GM23248 (cell line): Measurements from ENCODE around the gene MACROH2A2. TPM values are rescaled to one million over a fixed set of nuclear protein-coding genes. Genes with fewer than 3 reads are reported as not detected.
"Not testable (repeated sequence)": the region's sequence is repeated elsewhere in the genome, so short reads cannot be mapped to it uniquely, and the experiment has no call there.

Experiments
- DNase-seq: peaks from one replicate; pipeline ENCODE4 v3.0.0-alpha.2; 2015
- H2AFZ ChIP-seq: fragments of 200-600 bp; sonication (generic); 2 replicates; pipeline ENCODE4 v1.6.1; 2016; ENCODE audit warnings: antibody characterized with exemption
- H3F3A ChIP-seq: fragments of 200-600 bp; sonication (generic); 2 replicates; pipeline ENCODE4 v1.6.1; 2016; ENCODE audit warnings: mild to moderate bottlenecking, antibody characterized with exemption, mixed run types; ENCODE audit not compliant: insufficient read depth
- H3K27ac ChIP-seq: fragments of 200-600 bp; sonication (generic); 2 replicates; pipeline ENCODE4 v1.5.1; 2016; ENCODE audit warnings: mild to moderate bottlenecking
- H3K27me3 ChIP-seq: fragments of 200-600 bp; sonication (generic); replicated peaks from 2 replicates; pipeline ENCODE4 v1.6.1; 2016; ENCODE audit warnings: mild to moderate bottlenecking; ENCODE audit not compliant: insufficient read depth
- H3K36me3 ChIP-seq: fragments of 200-600 bp; sonication (generic); 2 replicates; pipeline ENCODE4 v1.6.1; 2016; ENCODE audit warnings: low read depth, mild to moderate bottlenecking
- H3K4me1 ChIP-seq: fragments of 200-600 bp; sonication (generic); 2 replicates; pipeline ENCODE4 v1.6.1; 2016; ENCODE audit warnings: mild to moderate bottlenecking; ENCODE audit not compliant: insufficient read depth
- H3K4me2 ChIP-seq: fragments of 200-600 bp; sonication (generic); one replicate; pipeline ENCODE4 v1.6.1; 2016; ENCODE audit warnings: mild to moderate bottlenecking; ENCODE audit not compliant: unreplicated experiment
- H3K4me3 ChIP-seq: fragments of 200-600 bp; sonication (generic); 2 replicates; pipeline ENCODE4 v1.5.1; 2016; ENCODE audit warnings: mild to moderate bottlenecking
- H3K79me2 ChIP-seq: fragments of 200-600 bp; sonication (generic); 2 replicates; pipeline ENCODE4 v1.6.1; 2016; ENCODE audit warnings: mild to moderate bottlenecking; ENCODE audit not compliant: insufficient read depth
- H3K9ac ChIP-seq: fragments of 200-600 bp; sonication (generic); 2 replicates; pipeline ENCODE4 v1.6.1; 2016; ENCODE audit warnings: mild to moderate bottlenecking
- H3K9me2 ChIP-seq: fragments of 200-600 bp; sonication (generic); 2 replicates; pipeline ENCODE4 v1.6.1; 2016; ENCODE audit warnings: mixed run types, mild to moderate bottlenecking, moderate library complexity; ENCODE audit not compliant: insufficient read depth
- H3K9me3 ChIP-seq: fragments of 200-600 bp; sonication (generic); one replicate; pipeline ENCODE4 v1.6.1; 2017; ENCODE audit warnings: low read depth
- H4K20me1 ChIP-seq: fragments of 200-600 bp; sonication (generic); 2 replicates; pipeline ENCODE4 v1.6.0; 2016; ENCODE audit not compliant: insufficient read depth
- EZH2 ChIP-seq: fragments of 200-600 bp; sonication (generic); IDR thresholded peaks from 2 replicates; pipeline ENCODE4 v1.6.1; 2018; ENCODE audit warnings: antibody characterized with exemption, mild to moderate bottlenecking; ENCODE audit not compliant: insufficient read depth, poor library complexity, severe bottlenecking
- EZH2phosphoT487 ChIP-seq: fragments of 200-600 bp; sonication (generic); IDR thresholded peaks from 2 replicates; pipeline ENCODE4 v1.6.1; 2018; ENCODE audit warnings: antibody characterized with exemption, moderate library complexity, mild to moderate bottlenecking, low read depth; ENCODE audit not compliant: insufficient read depth
- WGBS, 2 experiments: methylation state at CpG; one replicate each; pipeline ENCODE4 v1.1.6; 2015 to 2017; ENCODE audit warnings: low lambda C conversion rate in 2 of 2, low coverage in 1 of 2; ENCODE audit errors: missing lambda C conversion rate in 2 of 2; 5-methylcytosine and 5-hydroxymethylcytosine counted together
- in situ Hi-C: fragments of 300-500 bp; cut with MboI; formaldehyde crosslinking; loops from 2 replicates; pipeline ENCODE4 v1.15.0; 2020
- polyA plus RNA-seq: library from polyadenylated mRNA; unstranded; fragments of >200 nt; fragmentation: Nextera tagmentation; extraction: Ambion mirVana; gene quantifications from 2 replicates; pipeline ENCODE4 v1.2.1, GENCODE V29; 2016
- total RNA-seq: library from RNA; depleted of rRNA; stranded (reverse); fragments of >200 nt; shearing (Covaris generic); gene quantifications from 2 replicates; pipeline ENCODE4 v1.2.3, GENCODE V29; 2014

Gene MACROH2A2
- total and polyA plus RNA-seq, 2 experiments from 2014 or later: 11.4 to 14.7 TPM

DNA sequence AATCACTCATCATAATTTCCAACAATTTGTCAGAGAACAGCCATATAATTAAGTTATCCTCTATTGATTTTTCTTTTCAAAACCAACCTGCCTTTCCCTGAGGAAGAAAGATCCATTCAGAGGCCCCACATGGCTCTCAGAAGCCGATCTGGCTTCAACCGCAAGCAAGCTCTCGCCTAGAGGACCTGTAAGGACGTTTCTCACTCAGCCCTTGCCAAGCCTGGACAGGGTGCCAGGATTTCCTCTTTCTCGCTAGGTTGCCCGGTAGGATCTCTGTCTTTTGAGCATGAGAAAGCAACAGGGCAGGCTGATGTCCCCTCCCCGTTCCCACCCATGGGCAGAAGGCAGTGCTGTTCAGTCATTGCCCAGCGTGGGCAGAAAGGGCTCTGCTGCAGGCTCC is 67.0 kb downstream of the MACROH2A2 start:
- no peak for TF ChIP-seq EZH2
- no peaks in the 10 kb centered on the region; the same call in 1 of the 2 replicates for H3K36me3 ChIP-seq
- no peak overlapping the region for H2AFZ ChIP-seq
- no peaks in the 10 kb centered on the region for H3F3A ChIP-seq
- H3K9me2 ChIP-seq: no peaks in the 10 kb centered on the region
- H3K27ac ChIP-seq: no peak overlapping the region
- no peaks in the 10 kb centered on the region for H3K4me1 ChIP-seq
- no peak overlapping the region for H3K4me3 ChIP-seq
- no peaks in the 10 kb centered on the region for H3K79me2 ChIP-seq
- no peak for DNase-seq
- no peaks in the 10 kb centered on the region for H4K20me1 ChIP-seq
- H3K27me3 ChIP-seq: no peaks in the 10 kb centered on the region
- H3K4me2 ChIP-seq: no peak overlapping the region
- H3K9me3 ChIP-seq: no peaks in the 10 kb centered on the region
- in situ Hi-C loops: no loop called here
- WGBS, 2 experiments: 78 to 82% methylated on average over 8 of the region's 8 CpGs
- no peak overlapping the region for H3K9ac ChIP-seq

DNA sequence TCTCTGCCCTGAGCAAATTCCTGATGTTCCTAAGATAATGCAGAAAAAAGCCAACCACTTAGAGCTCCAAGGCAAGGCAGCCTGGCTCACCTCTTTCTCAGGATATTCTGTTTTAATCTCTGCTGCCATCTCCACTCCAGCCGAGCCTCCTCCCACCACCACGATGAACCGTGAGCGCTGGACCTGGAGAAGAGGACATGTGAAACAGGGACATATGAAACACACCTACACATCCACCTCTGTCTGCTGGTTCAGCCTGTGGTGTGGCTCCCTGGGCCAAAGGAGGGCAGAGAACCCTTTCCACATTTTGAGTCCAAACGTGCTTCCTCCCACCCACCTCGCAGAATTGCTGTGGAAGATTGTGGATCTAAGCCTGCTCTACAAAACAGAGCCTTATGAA is 67.8 kb downstream of the MACROH2A2 start:
- DNase-seq: no peak
- Histone ChIP-seq H3K79me2 (no peaks in the 10 kb centered on the region), H3K9ac (no peak overlapping the region), H3K9me2 (no peaks in the 10 kb centered on the region), H3K27ac (no peak overlapping the region), H3K4me1 (no peaks in the 10 kb centered on the region), H3F3A (no peaks in the 10 kb centered on the region), H3K4me2 (no peak overlapping the region), H2AFZ (no peak overlapping the region), H3K9me3 (no peaks in the 10 kb centered on the region), H3K36me3 (no peaks in the 10 kb centered on the region; the same call in 1 of the 2 replicates), H4K20me1 (no peaks in the 10 kb centered on the region), H3K27me3 (no peaks in the 10 kb centered on the region), H3K4me3 (no peak overlapping the region)
- in situ Hi-C loops: no loop called here
- no peak for TF ChIP-seq EZH2phosphoT487
- 97 to 100% methylated on average over 6 of the region's 6 CpGs for WGBS, 2 experiments

DNA sequence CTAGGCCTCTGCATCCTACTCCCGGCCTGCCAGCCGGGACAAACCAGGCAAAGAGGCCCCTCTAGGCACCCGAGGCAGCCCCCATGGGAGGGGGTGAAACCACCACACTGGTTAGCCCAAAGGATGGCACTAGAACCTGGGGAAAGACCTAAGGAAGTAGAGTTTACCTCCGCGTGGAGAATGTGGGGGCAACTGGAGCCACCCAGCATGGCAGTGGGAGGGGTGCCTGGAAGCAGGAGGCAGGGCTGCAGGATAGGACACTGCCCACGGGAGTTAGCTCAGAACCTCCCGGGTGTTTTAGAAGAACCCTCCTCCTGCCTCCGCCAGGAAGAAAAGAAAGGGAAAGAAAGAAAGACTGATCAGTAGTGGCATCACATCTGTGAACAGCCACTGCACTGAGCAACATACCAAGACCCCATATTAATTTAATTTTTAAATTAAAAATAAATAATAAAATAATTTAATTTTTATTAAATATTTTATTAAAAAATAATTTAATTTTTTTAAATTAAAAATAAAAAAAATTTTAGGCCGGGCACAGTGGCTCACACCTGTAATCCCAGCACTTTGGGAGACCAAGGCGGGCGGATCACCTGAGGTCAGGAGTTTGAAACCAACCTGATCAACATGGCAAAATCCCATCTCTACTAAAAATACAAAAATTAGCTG is 68.8 kb downstream of the MACROH2A2 start:
- H3K27ac ChIP-seq: no peak overlapping the region
- in situ Hi-C loops: no loop called here
- TF ChIP-seq EZH2: no peak
- no peak for TF ChIP-seq EZH2phosphoT487
- no peaks in the 10 kb centered on the region for H3K9me2 ChIP-seq
- H2AFZ ChIP-seq: no peak overlapping the region
- DNase-seq: no peak
- no peaks in the 10 kb centered on the region for H3K9me3 ChIP-seq
- no peaks in the 10 kb centered on the region; the same call in 1 of the 2 replicates for H3K36me3 ChIP-seq
- H3K79me2 ChIP-seq: no peaks in the 10 kb centered on the region
- whole genome bisulfite sequencing, 2 experiments: 92 to 93% methylated on average over 11 of the region's 11 CpGs
- H3K4me3 ChIP-seq: no peak overlapping the region
- H3K4me2 ChIP-seq: no peak overlapping the region
- no peaks in the 10 kb centered on the region for H3K27me3 ChIP-seq
- H3F3A ChIP-seq: no peaks in the 10 kb centered on the region
- no peaks in the 10 kb centered on the region for H3K4me1 ChIP-seq
- no peak overlapping the region for H3K9ac ChIP-seq
- H4K20me1 ChIP-seq: no peaks in the 10 kb centered on the region

DNA sequence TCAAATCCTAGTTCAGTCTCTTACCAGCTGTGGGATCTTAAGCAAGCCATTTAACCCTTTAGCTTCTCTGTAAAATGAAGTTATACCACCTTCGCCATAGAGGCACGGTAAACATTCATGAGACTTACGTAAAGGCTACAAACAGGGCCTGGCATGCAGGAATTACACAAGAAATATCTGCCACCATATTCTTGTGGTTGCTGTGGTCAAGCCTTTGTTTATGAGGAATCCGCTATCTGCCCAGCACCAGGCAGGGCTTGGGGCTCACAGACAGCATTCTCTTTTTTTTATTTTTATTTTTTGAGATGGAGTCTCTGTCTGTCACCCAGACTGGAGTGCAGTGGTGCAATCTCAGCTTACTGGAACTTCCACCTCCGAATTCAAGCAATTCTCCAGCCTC is 70.1 kb downstream of the MACROH2A2 start:
- WGBS, 2 experiments: 95 to 98% methylated on average over 5 of the region's 5 CpGs
- Histone ChIP-seq H3K4me2 (no peak overlapping the region), H3F3A (no peaks in the 10 kb centered on the region), H3K9me3 (no peaks in the 10 kb centered on the region), H4K20me1 (no peaks in the 10 kb centered on the region), H3K27me3 (no peaks in the 10 kb centered on the region), H3K4me3 (no peak overlapping the region), H3K9me2 (no peaks in the 10 kb centered on the region), H3K36me3 (no peaks in the 10 kb centered on the region; the same call in 1 of the 2 replicates), H3K79me2 (no peaks in the 10 kb centered on the region), H3K4me1 (no peaks in the 10 kb centered on the region), H3K9ac (no peak overlapping the region), H3K27ac (no peak overlapping the region), H2AFZ (no peak overlapping the region)
- no peak for TF ChIP-seq EZH2
- no peak for TF ChIP-seq EZH2phosphoT487
- in situ Hi-C loops: no loop called here
- no peak for DNase-seq

DNA sequence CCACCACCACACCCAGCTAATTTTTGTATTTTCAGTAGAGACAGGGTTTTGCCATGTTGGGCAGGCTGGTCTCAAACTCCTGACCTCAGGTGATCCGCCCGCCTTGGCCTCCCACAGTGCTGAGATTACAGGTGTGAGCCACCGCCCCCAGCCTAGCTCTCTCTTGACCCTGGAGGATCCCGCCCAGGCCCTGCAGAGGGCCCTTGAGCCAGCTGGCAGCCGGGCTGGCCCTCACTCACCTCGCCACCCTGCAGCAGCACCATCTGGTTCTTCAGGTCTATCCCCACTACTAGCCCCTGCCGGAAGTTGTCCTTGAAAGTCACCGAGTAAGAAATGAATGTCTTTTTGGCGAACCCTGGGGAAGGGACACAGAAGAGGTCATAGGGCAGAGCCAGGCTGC is 70.5 kb downstream of the MACROH2A2 start:
- H2AFZ ChIP-seq, H3K79me2 ChIP-seq, H3K9ac ChIP-seq, H3K27ac ChIP-seq, H3K4me2 ChIP-seq, H4K20me1 ChIP-seq, H3K27me3 ChIP-seq, H3K4me3 ChIP-seq, H3K4me1 ChIP-seq, in situ Hi-C loops, H3K9me2 ChIP-seq, H3K9me3 ChIP-seq, H3F3A ChIP-seq, DNase-seq, H3K36me3 ChIP-seq: not testable (repeated sequence)
- WGBS, 2 experiments: 96 to 97% methylated on average over 9 of the region's 9 CpGs
